ENCODE results near the gene C8G.

The C8G gene

DNA sequence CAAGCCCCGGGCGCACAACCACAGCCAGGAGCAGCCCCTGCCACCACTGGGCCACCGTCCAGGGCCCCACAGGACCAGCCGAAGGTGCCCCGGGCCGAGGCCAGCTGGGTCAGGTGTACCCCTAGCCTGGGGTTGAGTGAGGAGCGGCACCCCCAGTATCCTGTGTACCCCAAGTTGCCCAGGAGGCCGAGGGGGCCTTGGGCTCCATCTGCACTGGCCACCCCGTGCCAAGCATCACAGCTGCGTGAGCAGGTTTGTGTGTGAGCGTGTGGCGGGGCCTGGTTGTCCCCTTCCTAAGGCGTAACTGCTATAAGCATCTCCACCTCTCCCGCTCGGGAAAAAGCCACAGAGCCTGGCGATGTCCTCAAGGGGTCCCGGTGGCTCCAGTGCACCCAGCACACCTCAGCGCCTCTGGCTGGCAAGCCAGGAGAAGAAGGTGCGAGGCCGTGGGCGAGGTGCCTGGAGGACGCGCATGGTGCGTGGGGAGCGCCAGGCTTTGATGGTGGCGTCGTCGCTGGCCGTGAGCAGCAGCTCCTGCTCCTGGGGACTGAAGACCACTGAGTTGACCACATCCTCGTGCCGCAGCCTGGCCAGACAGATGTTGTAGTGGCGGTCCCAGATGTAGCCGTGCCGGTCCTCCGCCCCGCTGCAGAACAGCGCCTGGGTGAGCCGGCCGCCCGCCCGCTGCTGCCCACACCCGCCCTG, 4.4 kb upstream of the C8G start:
- no peak for TF ChIP-seq MYC (IDR thresholded peaks at IDR 0.05; ENCODE audit: low read depth, low read length)
- TF ChIP-seq CTCF (IDR thresholded peaks at IDR 0.05; ENCODE audit: low read depth, low read length), result no peak
- no peak for TF ChIP-seq POLR2A (IDR thresholded peaks at IDR 0.05; ENCODE audit: extremely low read depth, insufficient read length)
- no peak for TF ChIP-seq MAX (IDR thresholded peaks at IDR 0.05; ENCODE audit: low read depth, low read length)
- no peak overlapping the region for H3K4me3 ChIP-seq (ENCODE audit: low read depth, low read length)
- DNase-seq (ENCODE audit: low read depth), result no peak

GRCh38 chr9:136941231-136942111, 3.6 kb upstream of the C8G start:
- no peak overlapping the region for H3K4me3 ChIP-seq (ENCODE audit: low read depth, low read length)
- TF ChIP-seq MYC (IDR thresholded peaks at IDR 0.05; ENCODE audit: low read depth, low read length), result no peak
- DNase-seq (ENCODE audit: low read depth), result no peak

- no peak for DNase-seq (ENCODE audit: low read depth)
- no peak overlapping the region for H3K4me3 ChIP-seq (ENCODE audit: low read depth, low read length)
- no peak for TF ChIP-seq POLR2A (IDR thresholded peaks at IDR 0.05; ENCODE audit: extremely low read depth, insufficient read length)
- no peak for TF ChIP-seq CTCF (IDR thresholded peaks at IDR 0.05; ENCODE audit: low read depth, low read length)
- no peak for TF ChIP-seq MAX (IDR thresholded peaks at IDR 0.05; ENCODE audit: low read depth, low read length)
- TF ChIP-seq MYC (IDR thresholded peaks at IDR 0.05; ENCODE audit: low read depth, low read length), result no peak
Measured at GRCh38 chr9:136942112-136942880, 2.7 kb upstream of the C8G start.

GRCh38 chr9:136942881-136943230, 2.2 kb upstream of the C8G start:
- DNase-seq (ENCODE audit: low read depth), result no peak
- TF ChIP-seq MYC (IDR thresholded peaks at IDR 0.05; ENCODE audit: low read depth, low read length), result no peak
- H3K4me3 ChIP-seq (ENCODE audit: low read depth, low read length), result peak overlapping the region; percentile 69

DNA sequence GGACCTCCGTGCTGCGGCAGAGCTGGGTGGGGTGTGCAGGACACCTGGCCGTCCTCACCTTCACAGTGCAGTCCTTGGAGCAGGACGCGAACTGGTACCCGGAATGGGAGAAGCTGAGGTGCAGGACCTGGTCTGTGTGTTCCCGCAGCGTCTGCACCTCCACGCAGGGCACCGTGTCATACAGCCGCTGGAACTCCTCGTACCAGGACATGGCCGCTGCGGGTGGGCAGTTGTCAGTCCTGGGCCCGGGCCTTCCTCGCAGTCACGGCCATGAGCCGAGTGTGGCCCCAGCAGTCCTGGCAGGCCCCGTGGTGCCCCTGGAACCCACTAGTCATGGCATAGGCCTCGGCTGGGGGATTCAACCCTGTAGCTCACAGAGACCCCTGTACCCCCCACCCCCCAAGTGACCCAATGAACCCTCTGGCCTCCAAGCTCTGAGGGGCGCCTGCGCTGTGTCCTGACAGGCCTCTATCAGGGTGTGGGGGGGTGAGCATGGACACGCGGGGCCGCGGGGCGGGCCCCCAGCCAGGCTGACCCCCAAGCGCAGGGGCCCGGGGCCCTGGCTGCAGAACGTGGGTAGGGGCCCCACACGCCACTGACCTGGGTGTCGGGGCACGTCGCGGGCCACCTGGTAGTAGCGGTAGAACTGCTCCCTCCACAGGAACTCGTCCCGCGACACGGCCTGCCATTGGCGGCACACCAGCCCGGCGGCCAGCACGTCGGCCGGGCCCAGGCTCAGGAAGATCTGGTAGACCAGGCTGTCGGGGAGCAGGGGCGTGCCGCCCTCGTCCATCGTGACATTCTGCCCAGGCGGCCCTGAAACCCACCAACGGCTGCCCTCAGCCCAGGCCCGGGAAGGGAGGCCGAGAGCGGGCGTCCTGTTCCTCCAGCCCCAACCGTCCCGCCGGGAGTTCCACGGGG, 1.5 kb upstream of the C8G start:
- no peak for TF ChIP-seq MAX (IDR thresholded peaks at IDR 0.05; ENCODE audit: low read depth, low read length)
- TF ChIP-seq MYC (IDR thresholded peaks at IDR 0.05; ENCODE audit: low read depth, low read length), result no peak
- TF ChIP-seq CTCF (IDR thresholded peaks at IDR 0.05; ENCODE audit: low read depth, low read length), result no peak
- TF ChIP-seq POLR2A (IDR thresholded peaks at IDR 0.05; ENCODE audit: extremely low read depth, insufficient read length), result no peak
- peak; percentile 63 for DNase-seq (ENCODE audit: low read depth)
- peak overlapping the region; percentile 69 for H3K4me3 ChIP-seq (ENCODE audit: low read depth, low read length)

DNA sequence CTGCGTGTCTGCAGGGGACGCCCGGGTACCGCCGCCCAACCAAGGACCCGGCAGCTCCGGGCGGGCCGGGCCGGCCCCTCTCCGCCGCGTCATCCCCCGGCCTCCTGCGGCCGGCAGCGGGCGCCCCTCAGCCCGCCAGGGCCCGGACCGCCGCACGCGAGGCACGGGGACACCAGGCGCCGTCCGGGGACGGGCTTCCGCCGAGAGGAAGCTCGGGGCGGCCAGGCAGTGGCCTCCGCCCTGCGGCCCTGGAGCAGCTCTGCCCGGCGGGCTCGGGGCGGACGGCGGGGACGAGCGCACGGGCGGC, 878 bp upstream of the C8G start:
- TF ChIP-seq MYC (IDR thresholded peaks at IDR 0.05; ENCODE audit: low read depth, low read length), result no peak
- TF ChIP-seq MAX (IDR thresholded peaks at IDR 0.05; ENCODE audit: low read depth, low read length), result no peak; the same call in 1 of the 2 replicates
- TF ChIP-seq CTCF (IDR thresholded peaks at IDR 0.05; ENCODE audit: low read depth, low read length), result no peak
- no peak for TF ChIP-seq POLR2A (IDR thresholded peaks at IDR 0.05; ENCODE audit: extremely low read depth, insufficient read length)
- H3K4me3 ChIP-seq (ENCODE audit: low read depth, low read length), result peak overlapping the region; percentile 69
- no peak for DNase-seq (ENCODE audit: low read depth)
